Measurements from ENCODE around the gene C16orf95.

DNA sequence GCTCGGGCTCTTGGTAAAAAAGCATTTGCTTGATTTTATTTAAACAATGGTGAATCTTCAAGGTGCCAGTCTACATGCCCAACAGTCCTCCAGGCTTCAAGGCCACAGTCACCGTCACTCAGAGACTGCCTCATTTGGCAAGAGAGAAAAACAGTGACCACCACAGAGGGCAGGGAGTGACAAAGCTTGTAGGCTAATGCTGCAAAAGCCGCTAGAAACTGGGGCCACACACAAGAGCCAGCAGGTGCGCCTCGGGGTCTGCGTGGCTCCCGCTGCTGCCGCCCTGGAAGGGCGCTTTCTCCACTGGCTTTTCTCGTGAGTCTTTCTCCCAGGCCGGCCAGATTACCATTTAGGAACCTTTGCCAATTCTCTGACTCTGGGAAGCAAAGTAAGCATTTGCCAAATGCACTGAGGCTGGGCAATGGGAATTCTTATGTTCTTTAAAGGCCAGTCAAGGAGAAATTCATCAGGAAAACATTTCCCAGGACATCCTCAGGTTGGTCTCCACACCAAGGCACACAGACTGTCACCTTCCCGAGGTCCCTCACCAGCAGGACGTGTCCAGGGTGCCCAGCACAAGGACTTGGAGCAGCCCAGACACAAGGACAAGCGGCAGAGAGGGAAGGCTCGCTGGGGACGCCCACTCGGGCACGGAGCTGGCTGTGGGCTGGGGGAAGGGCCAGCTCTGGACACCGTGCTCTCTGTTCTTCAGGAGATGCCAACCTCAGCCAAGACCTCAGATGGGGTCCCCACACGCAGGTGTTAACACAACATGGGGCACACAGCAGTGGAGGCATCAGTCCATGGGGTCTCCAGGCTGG is 12.5 kb upstream of the C16orf95 start:
- TF ChIP-seq, protein P1, sequence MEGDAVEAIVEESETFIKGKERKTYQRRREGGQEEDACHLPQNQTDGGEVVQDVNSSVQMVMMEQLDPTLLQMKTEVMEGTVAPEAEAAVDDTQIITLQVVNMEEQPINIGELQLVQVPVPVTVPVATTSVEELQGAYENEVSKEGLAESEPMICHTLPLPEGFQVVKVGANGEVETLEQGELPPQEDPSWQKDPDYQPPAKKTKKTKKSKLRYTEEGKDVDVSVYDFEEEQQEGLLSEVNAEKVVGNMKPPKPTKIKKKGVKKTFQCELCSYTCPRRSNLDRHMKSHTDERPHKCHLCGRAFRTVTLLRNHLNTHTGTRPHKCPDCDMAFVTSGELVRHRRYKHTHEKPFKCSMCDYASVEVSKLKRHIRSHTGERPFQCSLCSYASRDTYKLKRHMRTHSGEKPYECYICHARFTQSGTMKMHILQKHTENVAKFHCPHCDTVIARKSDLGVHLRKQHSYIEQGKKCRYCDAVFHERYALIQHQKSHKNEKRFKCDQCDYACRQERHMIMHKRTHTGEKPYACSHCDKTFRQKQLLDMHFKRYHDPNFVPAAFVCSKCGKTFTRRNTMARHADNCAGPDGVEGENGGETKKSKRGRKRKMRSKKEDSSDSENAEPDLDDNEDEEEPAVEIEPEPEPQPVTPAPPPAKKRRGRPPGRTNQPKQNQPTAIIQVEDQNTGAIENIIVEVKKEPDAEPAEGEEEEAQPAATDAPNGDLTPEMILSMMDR (IDR thresholded peaks at IDR 0.05): no peak
- TF ChIP-seq POLR2A (IDR thresholded peaks at IDR 0.05): no peak

Data from right lobe of liver (tissue), 4 donors.